ENCODE data around the gene CD2BP2.
"Not testable (repeated sequence)": the region's sequence is repeated elsewhere in the genome, so short reads cannot be mapped to it uniquely, and the experiment has no call there.

The CD2BP2 gene

GRCh38 chr16:30358990-30359870 is 4.1 kb upstream of the CD2BP2 start:
- DNase-seq (ENCODE audit: low read depth in 2 of 2): no peak

GRCh38 chr16:30358577-30358936 is 3.4 kb upstream of the CD2BP2 start:
- DNase-seq (ENCODE audit: low read depth in 2 of 2): no peak

GRCh38 chr16:30357715-30358576 is 2.8 kb upstream of the CD2BP2 start:
- no peak for DNase-seq (ENCODE audit: low read depth in 2 of 2)

- DNase-seq (ENCODE audit: low read depth in 2 of 2): no peak
These were observed 2.1 kb upstream of the CD2BP2 start for GRCh38 chr16:30357085-30357714.

- DNase-seq (ENCODE audit: low read depth in 2 of 2): no peak
These were observed 1.4 kb upstream of the CD2BP2 start for GRCh38 chr16:30356401-30357084.

GRCh38 chr16:30355954-30356308 is 823 bp upstream of the CD2BP2 start:
- no peak for DNase-seq (ENCODE audit: low read depth in 2 of 2)

GRCh38 chr16:30354423-30355143 is 525 bp downstream of the CD2BP2 start:
- DNase-seq (ENCODE audit: low read depth in 2 of 2): no peak

- no peak for DNase-seq (ENCODE audit: low read depth in 2 of 2)
These were observed 1.5 kb downstream of the CD2BP2 start for GRCh38 chr16:30353438-30354129.

GRCh38 chr16:30352488-30353401 is 2.4 kb downstream of the CD2BP2 start:
- DNase-seq (ENCODE audit: low read depth in 2 of 2): no peak

- DNase-seq (ENCODE audit: low read depth in 2 of 2): no peak
These were observed 3.3 kb downstream of the CD2BP2 start for GRCh38 chr16:30351586-30352419.

- DNase-seq (ENCODE audit: low read depth in 2 of 2): no peak
These were observed 4.1 kb downstream of the CD2BP2 start for GRCh38 chr16:30351001-30351441.

GRCh38 chr16:30350134-30350871 is 4.8 kb downstream of the CD2BP2 start:
- no peak for DNase-seq (ENCODE audit: low read depth in 2 of 2)

GRCh38 chr16:30349675-30350074 is 5.4 kb downstream of the CD2BP2 start:
- DNase-seq (ENCODE audit: low read depth in 2 of 2): no peak

- no peak for DNase-seq (ENCODE audit: low read depth in 2 of 2)
These were observed 6.2 kb downstream of the CD2BP2 start for GRCh38 chr16:30348929-30349328.

GRCh38 chr16:30348113-30348512 is 7.0 kb downstream of the CD2BP2 start:
- no peak for DNase-seq (ENCODE audit: low read depth in 2 of 2)

- DNase-seq (ENCODE audit: low read depth in 2 of 2): no peak
These were observed 8.8 kb downstream of the CD2BP2 start for GRCh38 chr16:30346286-30346685.

- not testable (repeated sequence) for DNase-seq (ENCODE audit: low read depth in 2 of 2)
These were observed 11.7 kb downstream of the CD2BP2 start for GRCh38 chr16:30343491-30343820.

Measured in stimulated activated CD4-positive, alpha-beta T cell treated with anti-CD3 and anti-CD28 coated beads, Interleukin-1b, Interleukin-23, amount 100 ng/mL, for 4 hours (primary cell).